ENCODE measurements around the gene PDLIM3.

The PDLIM3 gene

DNA sequence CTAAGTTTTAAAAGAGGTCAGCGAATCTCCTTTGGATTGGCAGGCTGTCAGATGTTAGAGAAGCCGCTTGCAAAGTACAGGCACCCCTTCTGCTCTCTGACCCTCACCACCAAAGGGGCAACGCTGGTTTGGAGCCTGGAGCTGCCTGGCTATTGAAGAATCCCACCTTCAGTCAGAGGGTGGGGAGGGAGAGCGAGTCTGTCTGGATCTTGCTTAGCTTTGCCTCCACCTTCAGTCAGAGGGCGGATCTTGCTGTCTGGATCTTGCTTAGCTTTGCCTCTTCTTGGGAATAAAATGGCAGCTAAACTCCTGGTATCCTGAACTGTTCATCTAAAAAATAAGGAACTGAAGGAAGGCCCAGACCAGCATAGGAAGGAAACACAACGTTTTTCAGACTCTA is 71.1 kb downstream of the PDLIM3 start:
- no peak for DNase-seq (ENCODE audit: extremely low read depth, low read depth)
- TF ChIP-seq, protein P1, sequence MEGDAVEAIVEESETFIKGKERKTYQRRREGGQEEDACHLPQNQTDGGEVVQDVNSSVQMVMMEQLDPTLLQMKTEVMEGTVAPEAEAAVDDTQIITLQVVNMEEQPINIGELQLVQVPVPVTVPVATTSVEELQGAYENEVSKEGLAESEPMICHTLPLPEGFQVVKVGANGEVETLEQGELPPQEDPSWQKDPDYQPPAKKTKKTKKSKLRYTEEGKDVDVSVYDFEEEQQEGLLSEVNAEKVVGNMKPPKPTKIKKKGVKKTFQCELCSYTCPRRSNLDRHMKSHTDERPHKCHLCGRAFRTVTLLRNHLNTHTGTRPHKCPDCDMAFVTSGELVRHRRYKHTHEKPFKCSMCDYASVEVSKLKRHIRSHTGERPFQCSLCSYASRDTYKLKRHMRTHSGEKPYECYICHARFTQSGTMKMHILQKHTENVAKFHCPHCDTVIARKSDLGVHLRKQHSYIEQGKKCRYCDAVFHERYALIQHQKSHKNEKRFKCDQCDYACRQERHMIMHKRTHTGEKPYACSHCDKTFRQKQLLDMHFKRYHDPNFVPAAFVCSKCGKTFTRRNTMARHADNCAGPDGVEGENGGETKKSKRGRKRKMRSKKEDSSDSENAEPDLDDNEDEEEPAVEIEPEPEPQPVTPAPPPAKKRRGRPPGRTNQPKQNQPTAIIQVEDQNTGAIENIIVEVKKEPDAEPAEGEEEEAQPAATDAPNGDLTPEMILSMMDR (IDR thresholded peaks at IDR 0.05; ENCODE audit: low read depth, low read length), result no peak

DNA sequence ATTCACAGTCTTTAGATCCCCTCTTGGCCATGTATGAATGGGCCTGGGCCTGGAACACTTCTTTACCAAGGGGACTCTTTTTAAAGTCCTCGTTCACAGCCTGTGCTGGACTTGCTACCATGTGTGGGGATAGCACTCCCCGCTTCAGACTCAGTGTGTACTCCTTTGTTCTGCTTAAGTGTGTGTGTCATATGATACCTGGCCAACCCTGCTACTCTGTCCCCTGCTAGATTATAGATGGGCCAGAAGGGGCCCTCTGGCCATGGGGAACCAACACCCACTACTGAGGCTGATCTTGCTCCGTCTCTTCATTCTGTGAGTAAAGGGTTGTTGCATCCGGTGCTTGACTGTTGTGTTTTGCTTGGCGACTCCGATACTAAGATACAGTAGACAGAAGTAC is 71.8 kb downstream of the PDLIM3 start:
- TF ChIP-seq, protein P1 (IDR thresholded peaks at IDR 0.05; ENCODE audit: low read depth, low read length), result no peak
- DNase-seq (ENCODE audit: extremely low read depth, low read depth), result no peak

DNA sequence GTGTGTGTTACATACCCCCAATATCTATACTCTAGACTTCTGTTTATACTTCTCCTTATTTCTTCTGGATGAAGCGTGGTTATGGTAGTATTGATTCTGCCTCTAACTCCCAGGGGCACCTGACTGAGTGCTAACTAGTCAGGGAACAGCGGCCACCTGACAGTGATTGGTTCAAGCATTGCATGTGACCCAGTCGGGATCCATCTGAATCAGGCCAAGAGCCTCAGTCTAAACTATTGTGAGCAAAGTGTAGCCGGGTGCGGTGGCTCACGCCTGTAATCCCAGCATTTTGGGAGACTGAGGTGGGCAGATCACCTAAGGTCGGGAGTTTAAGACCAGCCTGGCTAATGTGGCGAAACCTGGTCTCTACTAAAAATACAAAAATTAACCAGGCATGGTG is 73.7 kb downstream of the PDLIM3 start:
- no peak for DNase-seq (ENCODE audit: extremely low read depth, low read depth)
- TF ChIP-seq, protein P1 (IDR thresholded peaks at IDR 0.05; ENCODE audit: low read depth, low read length), result no peak

DNA sequence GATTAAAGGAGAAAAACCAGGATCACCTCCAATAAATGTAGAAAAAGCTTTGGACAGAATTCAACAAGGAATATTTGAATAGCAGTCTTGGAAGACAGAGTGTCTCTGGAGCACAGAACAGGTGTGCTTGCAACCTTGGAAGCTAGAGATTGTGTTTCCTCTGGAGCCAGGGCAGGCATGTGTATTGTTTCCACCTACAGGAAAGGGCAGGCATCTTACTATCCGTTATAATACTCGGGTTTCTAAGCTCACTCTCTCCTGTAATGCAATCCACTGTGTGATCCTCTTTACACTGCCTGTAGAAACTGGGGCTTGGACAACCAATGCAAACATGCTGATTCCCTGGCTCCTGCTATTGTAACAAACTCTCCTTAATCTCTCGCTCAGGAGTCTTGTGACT is 78.2 kb downstream of the PDLIM3 start:
- TF ChIP-seq, protein P1 (IDR thresholded peaks at IDR 0.05; ENCODE audit: low read depth, low read length), result no peak
- no peak for DNase-seq (ENCODE audit: extremely low read depth, low read depth)

DNA sequence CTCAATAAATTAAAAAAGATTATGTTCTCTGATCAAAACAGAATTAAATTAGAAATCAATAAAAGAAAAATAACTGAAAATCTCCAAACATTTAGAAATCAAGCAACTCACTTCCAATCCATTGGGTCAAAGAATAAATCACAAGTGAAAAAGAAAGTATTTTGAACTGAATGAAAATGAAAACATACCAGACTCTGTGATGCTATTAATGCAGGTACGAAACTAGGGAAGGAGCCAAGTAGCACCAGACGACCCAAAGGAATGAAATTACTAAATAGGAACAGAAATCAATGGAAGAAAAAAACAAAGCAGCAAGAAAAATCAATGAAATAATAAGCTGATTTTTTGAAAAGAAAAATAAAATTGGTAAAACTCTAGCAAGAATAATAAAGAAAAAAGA is 79.2 kb downstream of the PDLIM3 start:
- TF ChIP-seq, protein P1 (IDR thresholded peaks at IDR 0.05; ENCODE audit: low read depth, low read length), result no peak
- no peak for DNase-seq (ENCODE audit: extremely low read depth, low read depth)
